ENCODE results near the gene P2RY13.

P2RY13 gene

DNA sequence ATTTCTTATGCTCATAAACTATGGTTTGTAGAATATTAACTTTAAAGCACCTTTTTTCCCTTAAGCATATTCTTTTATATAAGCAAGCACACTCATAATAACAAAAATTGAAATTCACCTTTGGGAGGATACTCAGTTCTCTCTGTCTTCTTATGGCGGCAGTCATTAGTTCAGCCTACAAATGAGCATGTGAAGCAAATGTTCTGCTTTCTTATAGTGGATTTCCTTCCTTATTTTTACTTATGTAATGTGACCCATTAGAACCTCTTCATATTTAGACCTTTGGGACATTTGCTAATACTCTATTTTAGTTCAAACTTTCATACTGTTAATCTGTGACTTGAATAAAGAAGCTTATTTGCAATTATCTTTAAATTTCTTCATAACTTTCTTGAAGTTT is at the start of gene P2RY13:
TSS of gene P2RY13 (minus strand) at position 187 of the 400 bp plus-strand sequence. CDS start at position 166, 21 bp downstream.
- no peak for DNase-seq

DNA sequence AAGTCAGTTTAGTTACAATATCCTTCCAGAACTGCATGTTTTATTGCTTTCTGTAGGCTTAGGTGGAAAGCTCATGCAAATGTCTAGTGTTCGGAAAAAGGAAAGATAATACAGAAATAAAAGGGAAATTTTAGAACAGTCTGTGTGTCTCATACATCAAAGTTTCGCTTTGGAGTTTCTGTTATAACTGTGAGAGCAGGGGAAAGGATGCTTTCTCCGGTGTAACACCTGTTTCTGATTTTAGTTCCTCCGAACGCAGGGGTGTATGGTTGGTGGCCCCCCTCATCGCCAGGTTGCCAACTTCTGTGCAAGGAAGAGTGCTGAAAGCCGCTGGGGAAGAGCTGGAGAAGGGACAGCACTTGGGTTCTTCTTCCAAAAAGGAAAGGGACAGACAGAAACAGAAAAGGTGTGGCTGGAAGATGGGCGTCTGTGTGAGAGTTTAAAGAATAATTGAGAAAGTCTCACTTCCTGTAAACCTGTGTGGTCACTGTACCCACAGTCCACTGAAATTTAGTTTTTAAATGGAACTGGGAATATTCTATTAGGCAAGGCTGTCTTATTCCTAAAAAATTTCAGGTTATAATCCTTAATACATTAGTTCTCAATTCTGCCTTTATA is 48.5 kb upstream of the P2RY13 start:
- no peak for DNase-seq

DNA sequence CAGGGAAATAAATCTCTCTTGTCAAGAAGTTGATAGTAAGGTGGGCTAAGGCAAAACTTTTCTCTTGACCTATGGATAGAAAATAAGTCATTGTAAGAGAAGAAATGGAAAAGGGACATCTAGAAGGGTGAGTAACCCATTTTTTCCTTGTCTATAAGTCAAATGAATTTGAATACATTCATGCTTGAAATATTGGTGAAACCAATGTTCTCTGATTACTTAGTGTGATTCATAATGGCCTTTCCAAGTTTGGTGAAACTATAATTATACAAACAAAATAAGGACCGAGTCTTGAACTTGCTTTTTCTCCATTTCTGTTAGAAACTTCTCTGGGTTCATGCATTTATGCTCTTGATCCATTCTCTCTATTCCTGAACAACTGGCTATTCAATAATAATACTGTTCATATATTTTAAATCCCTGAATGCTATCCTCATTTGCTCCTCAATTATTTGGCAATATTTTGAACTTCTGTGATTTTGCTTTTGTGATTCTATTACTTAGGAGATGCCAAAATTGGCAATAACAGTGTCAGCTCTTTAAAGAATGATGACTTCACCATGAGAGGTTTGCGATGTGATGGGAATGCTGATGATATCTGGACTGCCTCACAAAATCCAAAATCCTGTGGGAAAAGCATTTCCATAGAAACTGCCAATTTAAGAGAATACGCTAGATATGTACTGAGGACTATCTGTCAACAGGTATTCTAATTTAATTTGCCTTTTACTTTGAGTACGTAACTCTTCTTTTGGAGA is 42.9 kb upstream of the P2RY13 start:
- no peak for DNase-seq

DNA sequence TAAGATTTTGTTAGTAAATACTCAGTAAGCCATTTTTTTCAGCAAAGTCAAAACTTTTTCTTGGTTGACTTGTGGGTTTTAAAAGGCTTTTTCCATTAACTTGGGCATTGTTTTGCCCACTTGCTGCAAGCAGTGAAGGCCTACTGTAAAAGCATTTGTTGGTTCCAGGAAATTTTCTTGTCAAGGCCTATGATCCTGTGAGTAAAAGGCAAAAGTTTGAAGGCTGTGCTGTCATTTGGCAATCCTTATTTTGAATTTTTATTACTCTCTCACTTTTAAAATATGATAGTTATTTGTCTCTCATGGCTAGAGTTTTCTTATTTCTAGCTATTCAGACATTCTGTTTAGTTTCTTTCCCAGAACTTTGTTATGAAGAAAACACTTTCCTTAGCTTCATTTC is 42.2 kb upstream of the P2RY13 start:
- DNase-seq: no peak

DNA sequence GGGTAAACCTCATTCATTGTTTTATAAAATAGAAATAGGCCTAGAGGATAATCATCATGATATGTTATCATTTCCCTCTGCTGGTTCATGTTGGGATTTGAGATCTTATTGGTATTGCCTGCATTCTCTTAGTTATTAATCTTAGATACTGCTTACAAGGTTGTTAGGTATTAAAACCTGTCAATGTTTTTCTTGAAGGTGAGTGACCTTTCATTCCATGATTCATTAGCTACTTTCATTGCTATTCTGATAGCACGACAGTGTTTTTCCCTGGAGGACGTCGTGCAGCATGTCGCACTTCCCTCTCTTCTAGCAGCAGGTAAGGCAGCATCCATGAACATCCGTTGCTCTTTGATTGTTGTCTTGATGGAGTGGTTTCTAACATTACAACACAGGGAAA is 38.1 kb upstream of the P2RY13 start:
- no peak for DNase-seq

DNA sequence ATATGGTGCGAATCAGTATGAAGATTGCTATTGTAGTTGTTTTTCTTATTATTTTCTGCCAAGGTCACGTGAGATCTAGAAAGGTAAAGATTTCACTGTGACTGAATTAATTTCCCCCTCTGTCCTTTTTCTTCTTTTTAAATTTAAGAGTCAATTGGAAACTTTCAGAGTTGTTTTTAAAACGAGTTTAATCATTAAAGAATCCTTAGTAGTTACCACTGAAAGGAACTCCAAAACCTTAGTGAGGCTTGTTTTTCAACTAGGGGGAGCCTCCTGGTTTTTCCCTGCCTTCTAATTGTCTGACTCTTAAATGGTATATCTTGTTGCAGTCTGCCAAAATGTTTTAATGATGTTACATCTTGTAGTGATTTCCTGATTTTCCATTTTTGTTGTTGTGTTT is 37.6 kb upstream of the P2RY13 start:
- no peak for DNase-seq

DNA sequence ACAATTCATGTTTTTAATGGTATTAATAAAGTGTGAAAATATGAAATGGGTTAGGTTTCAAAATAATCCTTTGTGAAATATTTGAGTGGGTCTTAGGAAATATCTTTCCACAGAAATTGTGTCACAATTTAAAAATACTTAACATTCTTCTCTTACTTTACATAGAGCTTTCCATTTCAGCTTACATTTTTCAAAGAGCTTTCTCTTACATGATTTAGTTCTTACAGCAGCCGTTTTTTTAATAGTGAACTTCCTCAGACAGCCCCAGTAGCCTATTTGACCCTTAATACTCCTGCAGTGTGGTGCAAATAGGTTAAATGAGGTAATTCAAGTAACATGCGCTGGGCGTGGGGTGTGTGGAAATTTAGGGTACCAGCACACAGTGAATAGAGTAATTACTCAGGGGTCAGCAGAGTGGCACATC is 33.4 kb upstream of the P2RY13 start:
- DNase-seq: no peak

DNA sequence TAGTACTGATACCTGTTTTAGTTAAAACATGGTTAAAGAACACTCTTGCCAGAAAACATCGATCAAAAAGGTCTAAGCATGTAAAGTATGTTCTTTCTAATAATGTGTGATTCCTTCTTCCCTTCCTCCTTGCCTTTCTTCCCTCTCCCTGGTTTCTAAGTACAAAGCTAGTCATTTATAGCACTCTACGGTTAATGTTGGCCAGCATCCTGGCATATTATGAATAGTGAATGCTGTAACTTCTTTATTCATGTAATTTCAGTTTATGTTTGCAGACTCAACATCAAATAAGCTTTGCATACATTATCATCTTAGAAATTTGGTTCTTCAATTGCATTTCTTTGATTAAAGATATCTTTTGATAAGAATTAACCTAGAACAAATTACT is 28.1 kb upstream of the P2RY13 start:
- DNase-seq: no peak

DNA sequence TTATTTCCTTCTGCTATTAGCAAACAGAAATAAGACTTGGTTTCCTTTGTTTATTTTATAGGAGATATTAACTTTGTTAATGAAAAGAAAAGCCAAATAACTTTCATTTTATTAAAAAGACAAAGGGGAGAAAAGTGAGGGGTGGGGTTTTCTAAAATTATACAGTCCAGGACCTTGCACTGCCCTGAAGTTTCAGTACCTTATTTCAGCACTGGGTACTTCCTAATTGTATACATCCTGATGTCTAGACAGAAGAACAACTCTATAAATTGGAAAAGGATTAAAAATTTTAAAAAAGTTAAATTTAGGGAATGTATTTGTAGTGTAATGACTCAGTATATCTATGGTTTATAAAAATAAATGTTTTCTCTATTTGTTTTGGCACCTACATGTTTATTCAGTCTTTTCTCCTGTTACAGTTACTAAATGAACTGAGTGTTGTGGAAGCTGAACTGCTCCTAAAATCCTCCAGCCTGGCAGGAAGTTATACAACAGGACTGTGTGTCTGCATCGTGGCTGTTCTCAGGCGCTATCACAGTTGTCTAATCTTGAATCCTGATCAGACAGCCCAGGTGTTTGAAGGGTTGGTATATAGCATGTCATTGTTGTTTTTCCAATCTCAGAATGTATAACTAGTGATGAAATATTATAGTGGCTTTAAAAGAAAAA is 27.6 kb upstream of the P2RY13 start:
- no peak for DNase-seq

DNA sequence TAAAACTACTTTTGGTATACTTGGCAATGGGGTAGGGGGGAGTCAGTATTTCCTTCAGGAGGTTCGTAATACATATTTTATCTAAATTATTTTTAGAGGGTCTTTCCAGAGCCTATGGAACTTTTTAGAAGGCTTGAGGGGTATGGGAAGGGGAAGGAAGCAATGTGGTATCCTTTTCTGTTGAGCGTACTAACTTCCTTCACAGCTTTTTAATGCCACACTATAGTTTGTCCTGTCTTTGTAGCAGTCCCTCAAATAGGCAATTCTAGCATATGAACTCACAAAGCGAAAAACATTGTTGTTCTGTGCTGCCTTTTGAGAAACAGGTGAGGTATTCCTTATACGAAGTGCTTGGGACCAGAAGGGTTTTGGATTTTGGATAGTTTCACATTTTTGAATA is 22.3 kb upstream of the P2RY13 start:
- DNase-seq: no peak

DNA sequence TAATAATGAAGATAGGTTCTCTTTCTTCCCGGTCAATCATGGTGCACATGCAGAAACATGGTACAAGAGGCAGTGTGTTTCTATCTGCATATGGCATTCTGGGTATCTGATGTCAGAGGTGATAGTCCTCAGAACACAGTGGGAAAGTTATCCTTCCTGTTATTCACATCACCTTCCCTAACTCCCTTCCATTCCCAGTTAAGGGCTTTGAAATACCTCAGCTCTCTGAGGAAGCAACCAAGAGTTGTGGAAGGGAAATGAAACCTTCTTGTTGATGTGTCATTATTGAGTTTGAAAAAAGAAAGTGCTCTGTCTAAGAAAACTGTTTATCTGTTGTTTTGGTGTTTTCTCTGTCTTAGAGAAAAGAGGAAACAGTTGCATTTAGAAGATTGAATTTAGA is 21.9 kb upstream of the P2RY13 start:
- DNase-seq: no peak

DNA sequence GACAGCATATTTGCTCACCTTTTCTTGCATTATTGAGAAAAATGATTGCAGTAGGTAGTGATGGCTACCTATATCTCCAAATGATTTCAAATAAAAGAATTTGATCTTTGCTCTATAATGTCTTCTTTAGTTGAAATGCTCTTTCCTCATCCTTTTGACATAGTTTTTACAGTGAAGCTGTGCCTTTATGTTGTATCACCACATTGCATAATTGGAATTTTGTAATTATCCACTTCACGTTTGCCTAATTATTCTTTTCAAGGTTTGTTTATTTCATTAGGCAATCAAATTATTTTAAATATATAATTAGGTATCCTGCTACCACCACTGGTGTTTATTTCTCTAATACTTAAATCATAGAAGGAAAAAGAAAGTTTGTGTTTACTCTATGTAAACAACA is 21.3 kb upstream of the P2RY13 start:
- DNase-seq: no peak

DNA sequence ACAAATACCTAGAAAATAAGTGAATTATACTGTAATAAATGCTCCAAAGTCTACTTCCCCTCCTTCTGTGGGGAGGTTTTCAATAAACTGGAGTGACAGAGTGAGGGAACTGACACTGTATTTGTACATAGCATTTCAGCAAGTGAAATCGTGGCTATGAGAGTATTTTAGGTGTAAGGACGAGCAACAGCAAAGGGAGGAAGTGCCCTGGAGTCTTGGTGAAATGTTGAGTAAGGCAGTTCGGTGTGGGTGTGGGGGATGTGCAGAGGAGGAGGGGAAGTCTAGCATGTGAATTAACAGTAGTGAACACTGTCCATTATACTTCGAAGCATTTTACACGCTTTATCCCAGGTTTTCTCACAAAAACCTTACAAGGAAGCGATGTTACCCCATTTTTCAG is 18.1 kb upstream of the P2RY13 start:
- no peak for DNase-seq

DNA sequence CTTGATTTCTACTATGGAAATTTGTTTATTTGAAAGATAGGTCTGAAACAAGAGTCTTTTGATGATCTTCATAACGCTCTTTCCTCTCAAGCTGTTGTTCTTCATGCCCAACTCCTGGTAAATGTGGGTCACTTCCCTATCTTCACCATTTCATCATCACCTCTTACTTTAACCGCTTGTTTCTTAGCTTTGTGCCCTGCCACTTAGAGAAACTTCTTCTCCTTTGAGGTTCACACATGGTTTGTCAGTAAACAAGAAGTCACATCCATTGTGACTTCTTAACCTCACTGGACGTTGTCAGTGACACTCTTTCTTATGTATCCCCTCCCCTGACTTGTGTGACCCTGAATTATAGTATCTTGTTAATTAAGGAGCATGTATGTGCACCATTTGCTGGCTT is 16.9 kb upstream of the P2RY13 start:
- DNase-seq: no peak

DNA sequence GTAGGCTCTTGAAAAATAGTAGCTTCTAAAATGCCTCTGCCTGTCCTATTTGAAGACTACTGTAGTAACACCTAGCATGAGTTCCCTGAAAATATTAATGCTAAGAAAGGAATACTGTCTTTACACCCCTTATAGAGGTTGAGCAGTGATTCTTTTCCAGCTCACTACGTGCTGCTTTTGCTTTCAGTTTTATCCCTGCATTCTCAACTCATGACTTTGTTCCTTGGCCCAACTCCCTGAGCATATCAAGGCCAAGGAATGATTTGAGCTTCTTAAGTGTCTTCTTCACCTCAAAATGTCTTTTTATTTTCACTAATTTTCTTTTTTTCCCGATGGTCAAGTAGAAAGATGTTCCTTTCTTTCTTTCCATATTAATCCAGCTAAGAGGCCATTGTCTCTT is 16.5 kb upstream of the P2RY13 start:
- no peak for DNase-seq

DNA sequence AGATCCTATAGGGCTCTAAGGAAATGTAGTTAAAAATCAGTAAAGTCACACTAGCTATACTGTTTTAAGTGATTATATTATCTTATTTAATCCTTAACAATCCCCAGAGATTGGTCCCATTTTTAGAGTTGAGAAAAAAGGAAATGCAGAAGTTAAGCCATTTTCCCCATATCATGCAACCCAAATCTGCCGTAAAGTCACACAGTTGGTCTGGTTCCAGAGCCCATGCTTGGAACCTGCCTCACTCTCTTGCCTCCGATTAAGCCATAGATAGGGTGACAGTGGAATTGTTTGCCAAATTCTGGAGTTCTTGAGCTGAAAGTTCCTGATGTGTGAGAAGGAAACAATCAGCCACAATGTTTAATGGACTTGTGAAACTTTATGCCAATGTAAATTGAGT is 2.3 kb upstream of the P2RY13 start:
- DNase-seq: no peak

DNA sequence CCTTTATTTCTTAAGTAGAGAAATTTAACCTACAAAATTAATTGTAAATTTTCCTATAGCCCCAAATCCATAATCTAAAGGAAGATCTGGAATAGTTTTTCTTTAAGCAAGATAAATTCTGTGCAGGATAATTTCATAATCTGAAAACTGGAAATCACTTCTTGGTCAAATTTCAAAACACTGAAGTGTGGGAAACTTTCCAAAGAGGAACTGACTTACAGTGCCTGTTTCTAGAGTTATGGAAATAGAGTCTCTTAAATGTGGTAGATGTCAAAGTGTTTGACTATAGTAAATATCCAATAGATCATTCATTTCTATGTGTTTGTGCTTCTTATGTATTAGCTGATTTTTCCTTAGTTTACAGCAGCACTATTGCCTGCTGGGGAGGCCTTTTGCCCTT is 1.6 kb upstream of the P2RY13 start:
- DNase-seq: no peak

DNA sequence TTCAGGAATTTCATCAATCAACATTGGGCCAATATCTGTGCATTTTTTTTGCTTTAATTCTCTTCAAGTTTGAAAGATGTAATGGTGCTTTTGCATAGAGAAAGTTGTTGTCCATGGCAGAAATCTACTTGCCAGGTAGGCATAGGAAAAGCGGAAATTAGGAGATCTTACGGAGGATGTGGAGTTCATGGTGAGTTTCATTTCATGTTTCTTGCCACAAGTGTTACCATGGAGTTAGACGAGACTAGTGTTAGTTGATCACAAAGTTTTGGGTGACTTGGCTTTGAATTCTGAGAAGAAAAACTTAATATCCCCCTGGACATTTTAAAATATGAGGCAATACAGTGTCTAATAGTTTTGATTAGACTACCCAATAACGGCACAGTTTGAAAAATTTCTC is 1.0 kb upstream of the P2RY13 start:
- DNase-seq: no peak

DNA sequence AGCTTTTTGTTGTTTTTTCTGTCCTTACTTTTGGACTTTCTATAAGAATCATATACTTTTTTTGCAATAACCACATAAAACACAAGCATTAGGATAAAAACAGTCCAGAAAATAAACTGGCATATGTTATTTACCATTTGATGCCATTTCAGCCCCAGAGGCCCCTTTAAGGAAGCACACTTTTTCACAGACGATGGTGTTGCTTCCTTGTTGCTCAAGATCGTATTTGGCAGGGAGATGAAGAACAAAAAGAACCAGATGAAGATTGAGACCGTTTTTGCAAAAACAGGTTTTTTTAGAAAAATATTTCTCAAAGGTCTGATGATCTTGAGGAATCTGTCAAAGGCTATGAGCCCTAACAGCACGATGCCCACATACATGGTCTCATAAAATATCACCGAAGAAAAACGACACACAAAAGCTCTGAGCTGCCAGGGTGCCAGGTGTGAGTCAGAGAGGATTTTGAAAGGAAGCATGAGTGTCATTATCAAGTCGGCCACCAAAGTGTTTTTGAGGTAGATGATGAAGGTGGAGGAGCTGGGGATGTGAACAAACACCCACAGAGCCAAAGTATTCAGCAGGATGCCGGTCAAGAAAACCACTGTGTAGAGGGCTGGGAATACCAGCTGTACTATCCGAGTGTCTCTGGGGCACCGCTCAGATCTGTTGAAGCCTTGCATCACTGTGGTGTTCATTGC is 902 bp downstream of the P2RY13 start:
- DNase-seq: no peak

DNA sequence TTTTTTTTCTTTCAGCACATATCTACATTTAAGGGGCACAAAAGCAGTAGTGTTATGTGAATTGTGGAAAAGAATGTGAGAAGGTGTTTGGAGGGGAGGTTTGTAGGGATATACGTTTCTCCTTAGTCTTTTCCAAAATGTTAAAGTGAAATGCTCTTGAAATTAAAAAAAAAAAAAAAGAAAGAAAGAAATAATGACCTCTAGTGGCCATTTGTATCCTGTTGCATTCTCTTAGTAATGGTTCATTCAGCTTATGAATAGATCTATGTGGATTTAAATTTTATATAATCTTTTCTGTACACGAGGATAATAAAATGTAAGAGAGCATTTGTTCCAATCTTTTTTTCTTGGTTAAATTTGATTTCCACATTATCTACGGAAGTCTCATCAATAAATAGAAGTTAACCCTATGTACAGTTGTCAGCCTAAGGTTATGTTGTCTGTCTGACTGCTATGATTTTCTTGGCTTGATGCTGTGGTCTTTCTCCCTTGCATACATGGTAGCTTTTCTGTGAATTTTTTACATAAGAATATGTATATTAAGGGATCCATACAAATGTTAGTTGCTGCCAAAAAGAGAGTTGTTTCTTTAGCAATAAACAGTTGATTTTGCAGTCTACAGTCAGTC is 1.7 kb downstream of the P2RY13 start:
- no peak for DNase-seq

DNA sequence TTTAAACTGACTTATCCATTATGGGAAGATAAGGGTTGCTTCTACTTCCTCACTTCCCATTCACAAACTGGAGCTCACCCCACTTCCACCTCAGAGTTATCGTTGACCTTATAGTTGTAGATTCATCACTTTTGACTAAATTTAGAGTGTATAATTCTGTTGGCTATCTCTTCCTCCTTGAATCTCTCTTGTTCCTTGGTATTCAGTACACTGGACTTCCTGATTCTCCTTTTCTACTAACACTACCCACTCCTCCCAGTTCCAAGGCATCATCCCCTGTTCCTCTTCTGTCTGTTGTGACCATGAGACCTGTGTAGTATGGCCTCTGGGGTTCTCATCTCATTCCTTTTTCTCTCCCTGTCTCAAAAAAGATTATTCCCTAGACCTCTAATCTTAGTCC is 6.8 kb downstream of the P2RY13 start:
- DNase-seq: no peak

DNA sequence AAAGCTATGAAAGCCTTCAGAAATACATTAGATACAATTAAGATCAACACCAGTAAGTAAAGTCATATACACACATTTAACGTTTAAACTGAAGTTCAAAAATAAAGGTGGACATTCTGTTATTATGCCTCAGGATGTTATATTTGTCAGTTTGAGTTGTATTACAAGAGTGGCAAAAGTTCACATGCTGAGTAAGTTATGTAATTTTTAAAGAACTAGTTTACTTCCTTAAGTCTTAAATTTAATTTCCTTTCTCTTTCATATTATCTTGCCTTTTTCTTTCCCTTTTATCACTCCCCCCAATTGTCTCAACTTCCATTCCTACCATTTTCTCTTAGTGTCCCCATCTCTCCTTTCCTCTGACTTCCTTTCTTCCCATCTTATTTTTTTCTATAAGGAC is 7.8 kb downstream of the P2RY13 start:
- DNase-seq: no peak

DNA sequence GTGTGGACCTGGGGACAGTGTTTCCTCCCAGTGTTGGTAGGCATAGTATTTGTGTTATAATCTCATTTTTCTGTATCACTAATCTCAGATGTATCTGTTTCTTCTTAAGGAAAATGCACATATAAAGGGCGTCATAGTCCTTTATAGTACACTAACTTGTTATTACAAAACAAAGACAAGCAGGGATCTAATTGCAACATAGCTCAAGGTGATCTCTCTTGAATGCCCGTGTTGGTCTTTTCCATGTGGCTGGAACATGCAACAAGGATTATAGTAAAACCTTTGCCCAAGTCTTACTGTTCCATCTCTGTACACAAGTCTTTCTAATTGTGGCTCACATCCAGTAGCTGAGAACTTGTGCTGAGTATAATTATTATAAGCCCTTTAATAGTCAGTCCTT is 9.2 kb downstream of the P2RY13 start:
- no peak for DNase-seq
